Activated T-cell treated with anti-CD3 and anti-CD28 coated beads for 48 hours (primary cell): ENCODE data around the gene FAM181A.

Source experiments
- DNase-seq: peaks from one replicate; pipeline ENCODE4 v3.0.0-alpha.2; 2020; ENCODE audit warnings: low read depth

The FAM181A gene

GRCh38 chr14:93903342-93904184 lies 23.6 kb upstream of the FAM181A start:
- no peak for DNase-seq

GRCh38 chr14:93905623-93906022 lies 21.5 kb upstream of the FAM181A start:
- no peak for DNase-seq

- peak; percentile 61 for DNase-seq
These were observed 20.5 kb upstream of the FAM181A start for GRCh38 chr14:93906341-93907329.

GRCh38 chr14:93909429-93910128 lies 17.6 kb upstream of the FAM181A start:
- no peak for DNase-seq

- DNase-seq = no peak
These were observed 15.0 kb upstream of the FAM181A start for GRCh38 chr14:93911975-93912615.

- no peak for DNase-seq
These were observed 14.4 kb upstream of the FAM181A start for GRCh38 chr14:93912782-93913181.

- no peak for DNase-seq
These were observed 12.9 kb upstream of the FAM181A start for GRCh38 chr14:93914278-93914677.

GRCh38 chr14:93915070-93915705 lies 12.0 kb upstream of the FAM181A start:
- no peak for DNase-seq

GRCh38 chr14:93915800-93916199 lies 11.3 kb upstream of the FAM181A start:
- DNase-seq = no peak

- DNase-seq = no peak
These were observed 10.6 kb upstream of the FAM181A start for GRCh38 chr14:93916498-93916897.

- no peak for DNase-seq
These were observed 10.0 kb upstream of the FAM181A start for GRCh38 chr14:93917141-93917540.

GRCh38 chr14:93921001-93921806 lies 5.9 kb upstream of the FAM181A start:
- DNase-seq = no peak

GRCh38 chr14:93923626-93924025 lies 3.5 kb upstream of the FAM181A start:
- no peak for DNase-seq

GRCh38 chr14:93924592-93925355 lies 2.4 kb upstream of the FAM181A start:
- no peak for DNase-seq

- no peak for DNase-seq
These were observed 1.7 kb upstream of the FAM181A start for GRCh38 chr14:93925374-93925895.

GRCh38 chr14:93926245-93926872 lies 785 bp upstream of the FAM181A start:
- DNase-seq = no peak

- DNase-seq = no peak
These were observed 629 bp downstream of the FAM181A start for GRCh38 chr14:93927800-93928145.

GRCh38 chr14:93928184-93929047 lies 1.3 kb downstream of the FAM181A start:
- DNase-seq = no peak
